GM19025 (cell line): ENCODE measurements around the gene CEP152.

ENCODE experiments used
- ATAC-seq: cut with Tn5 transposase; IDR thresholded peaks from one replicate; pipeline ENCODE4 v1.9.1; 2021; ENCODE audit warnings: mild to moderate bottlenecking, low read depth, moderate library complexity; ENCODE audit not compliant: unreplicated experiment

Gene CEP152

DNA sequence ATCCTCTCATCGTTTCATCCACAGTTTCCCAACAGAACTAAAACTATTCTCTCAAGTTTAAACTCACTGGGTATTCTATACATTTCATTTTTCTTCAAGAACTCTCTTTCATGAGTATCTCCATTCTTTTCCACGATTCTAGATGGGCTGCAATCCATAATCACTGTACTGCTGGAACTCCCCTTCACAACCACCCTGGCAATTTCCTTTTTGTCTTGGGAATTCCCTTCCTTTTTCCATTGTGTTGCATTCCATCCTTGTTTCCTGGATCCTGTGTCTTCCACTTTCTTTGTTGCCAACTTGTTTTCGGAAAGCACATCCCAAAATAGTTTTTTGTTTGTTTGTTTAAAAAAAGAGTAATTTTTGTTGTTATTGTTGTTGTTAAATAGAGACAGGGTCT, 98.3 kb downstream of the CEP152 start:
- no peak for ATAC-seq

DNA sequence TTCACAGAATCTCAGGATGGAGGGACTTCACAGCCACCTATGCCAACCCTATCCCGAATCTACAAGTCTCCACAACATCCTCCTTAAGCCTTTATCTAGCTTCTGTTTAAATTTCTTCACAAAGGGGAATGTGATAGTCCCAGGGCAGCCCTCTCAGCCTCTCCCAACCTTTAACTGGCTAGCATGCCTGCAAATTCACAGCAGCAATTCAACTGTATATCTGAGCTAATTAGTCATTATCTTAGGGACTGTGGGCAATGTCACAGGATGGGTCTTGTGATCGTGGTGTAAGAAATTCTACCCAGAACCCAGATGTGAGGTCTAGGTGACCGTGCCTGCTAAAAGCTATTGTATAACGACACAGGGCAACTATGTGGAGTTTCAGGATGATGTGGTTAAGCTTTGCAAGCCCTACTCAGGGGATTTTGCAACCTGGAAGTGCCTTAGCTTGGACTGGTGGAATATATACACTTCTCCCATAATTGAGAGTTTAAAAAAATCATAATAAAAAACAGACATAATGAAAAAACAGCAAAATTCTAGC, 99.8 kb downstream of the CEP152 start:
- ATAC-seq: no peak

DNA sequence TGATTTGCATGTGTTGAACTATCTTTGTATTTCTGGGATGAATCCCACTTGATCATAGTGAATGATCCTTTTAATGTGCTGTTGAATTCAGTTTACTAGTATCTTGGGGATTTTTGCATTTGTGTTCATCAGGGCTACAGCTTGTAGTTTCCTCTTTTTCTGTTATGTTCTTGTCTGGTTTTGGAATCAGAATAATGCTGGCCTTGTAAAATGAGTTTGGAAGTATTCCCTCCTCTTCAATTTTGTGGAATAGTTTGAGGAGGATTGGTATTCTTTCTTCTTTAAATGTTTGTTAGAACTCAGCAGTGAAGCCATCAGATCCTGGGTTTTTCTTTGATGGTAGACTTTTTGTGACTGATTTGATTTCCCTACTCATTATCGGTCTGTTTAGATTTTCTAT, 102.2 kb downstream of the CEP152 start:
- ATAC-seq: no peak

DNA sequence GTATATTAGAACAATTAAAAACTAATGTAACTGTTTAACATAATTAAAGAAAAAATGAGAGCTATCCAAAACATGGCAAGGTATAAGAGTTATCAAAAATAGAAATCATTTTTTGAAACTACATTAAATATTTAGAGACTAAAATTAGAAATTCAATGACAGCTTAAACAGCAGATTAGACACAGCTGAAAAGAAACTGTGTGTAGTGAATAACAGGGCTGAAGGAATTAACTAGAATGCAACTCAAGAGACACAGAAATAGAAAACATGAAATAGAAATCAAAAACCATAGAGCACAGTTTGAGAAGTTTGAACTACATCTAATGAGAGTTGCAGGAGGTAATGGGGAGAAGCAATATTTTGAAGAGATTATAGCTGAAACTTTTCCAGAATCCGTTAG, 105.5 kb downstream of the CEP152 start:
- no peak for ATAC-seq

DNA sequence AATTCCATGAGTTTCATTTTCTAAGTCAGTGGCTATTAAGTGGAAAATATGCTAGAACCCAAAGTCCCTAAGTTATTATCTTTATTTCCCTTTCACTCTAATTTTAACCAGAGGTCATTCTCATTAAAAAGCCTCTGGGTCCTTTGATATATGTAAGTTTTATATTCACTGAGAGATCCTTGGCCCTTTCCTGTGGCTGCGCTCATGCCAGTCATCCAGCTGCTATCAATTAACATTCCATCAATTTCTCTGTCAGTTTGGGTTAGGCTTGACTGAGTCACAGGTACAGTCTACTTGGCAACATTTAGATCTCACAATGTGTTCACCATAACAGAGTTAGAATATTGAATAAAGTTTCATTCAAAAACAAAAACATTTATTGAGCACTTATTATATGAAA, 107.3 kb downstream of the CEP152 start:
- ATAC-seq: no peak

DNA sequence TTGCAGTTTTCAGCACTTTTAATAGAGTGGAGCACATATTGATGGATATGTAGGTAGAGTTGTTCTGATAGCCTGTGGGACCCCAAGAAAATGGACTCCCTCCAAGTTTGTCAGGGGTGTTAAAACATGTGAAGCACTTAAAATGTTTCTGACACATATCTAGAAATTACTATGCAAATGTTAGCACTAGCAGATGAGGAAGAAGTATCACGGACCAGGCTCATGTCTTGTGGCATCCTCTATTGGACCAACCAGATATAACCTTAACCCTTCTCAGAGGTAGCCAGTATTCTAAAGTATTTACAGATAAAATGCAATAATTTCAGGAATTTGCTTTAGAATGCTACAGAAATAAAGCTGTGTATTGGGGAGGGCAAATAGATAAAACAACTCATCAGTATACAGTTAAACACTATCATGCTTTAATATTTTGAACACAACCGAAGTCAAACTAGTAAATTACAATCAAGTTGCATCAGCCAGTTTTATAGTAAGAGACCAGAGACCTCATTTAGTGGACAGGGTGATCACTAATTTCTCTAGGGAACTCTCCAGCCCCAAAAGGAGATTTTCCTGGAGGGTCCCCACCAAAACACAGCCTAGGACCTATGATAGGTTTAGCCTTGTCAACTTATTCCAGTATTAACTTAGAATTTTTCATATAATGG, 108.2 kb downstream of the CEP152 start:
- ATAC-seq: no peak

DNA sequence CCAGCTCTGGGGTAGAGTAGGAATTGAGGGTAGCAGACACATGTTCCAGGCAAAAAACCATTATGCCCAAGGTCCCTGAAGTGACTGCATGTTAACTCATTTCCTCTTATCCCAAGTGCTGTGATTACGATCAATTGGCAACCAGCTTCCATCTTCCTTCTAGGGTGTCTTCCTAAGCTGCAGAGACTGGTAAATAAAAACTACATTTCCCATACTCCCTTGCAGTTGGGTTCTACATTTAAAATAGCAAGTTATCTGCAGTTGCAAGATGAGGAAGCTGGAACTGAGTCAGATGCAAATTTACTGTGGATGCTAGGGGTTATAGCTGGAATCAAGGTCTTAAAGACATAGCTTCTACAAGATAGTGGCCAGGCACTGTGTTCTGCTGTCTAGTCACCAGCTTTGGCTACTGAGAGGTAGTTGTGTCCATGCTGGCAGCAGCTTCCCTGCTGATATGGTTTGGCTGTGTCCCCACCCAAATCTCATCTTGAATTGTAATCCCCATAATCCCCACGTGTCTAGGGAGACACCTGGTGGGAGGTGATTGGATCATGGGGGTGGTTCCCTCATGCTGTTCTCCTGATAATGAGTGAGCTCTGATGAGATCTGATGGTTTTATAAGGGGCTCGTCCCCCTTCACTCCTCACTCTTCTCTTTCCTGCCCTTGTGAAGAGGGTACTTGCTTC, 114.1 kb downstream of the CEP152 start:
- ATAC-seq: no peak

DNA sequence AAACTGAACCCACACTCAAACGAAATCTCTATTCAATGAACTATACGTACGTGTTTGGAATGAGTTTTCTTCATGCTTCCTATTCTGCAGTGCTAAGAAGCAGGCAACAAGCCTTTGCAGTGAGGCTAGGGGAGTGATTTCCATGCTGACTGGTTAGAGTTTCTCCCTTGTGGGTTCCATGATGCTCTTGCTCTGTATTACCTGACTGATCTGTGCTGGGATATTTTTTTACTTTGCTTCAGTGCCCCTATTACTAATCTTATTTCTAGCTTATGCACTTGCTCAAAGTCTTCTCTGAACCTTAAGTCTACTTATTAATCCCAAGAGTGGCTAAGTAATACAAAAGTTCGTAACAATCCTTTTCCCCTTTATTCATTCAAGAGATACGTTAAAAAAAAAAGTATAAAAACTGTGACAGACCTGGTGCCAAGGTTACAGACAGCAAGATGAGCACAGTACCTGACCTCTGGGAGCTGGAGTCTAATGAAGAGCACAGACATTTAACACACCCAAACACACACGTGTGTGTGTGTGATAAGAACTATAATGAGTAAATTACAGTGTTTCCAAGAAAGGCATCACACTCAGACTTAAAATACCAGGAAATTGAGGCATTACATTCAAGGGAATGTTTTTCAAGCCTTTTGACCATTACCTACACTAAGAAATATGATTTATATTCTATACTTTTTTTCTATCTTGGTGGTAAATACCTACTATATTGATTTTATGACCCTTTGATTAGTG, 114.9 kb downstream of the CEP152 start:
- ATAC-seq: no peak

DNA sequence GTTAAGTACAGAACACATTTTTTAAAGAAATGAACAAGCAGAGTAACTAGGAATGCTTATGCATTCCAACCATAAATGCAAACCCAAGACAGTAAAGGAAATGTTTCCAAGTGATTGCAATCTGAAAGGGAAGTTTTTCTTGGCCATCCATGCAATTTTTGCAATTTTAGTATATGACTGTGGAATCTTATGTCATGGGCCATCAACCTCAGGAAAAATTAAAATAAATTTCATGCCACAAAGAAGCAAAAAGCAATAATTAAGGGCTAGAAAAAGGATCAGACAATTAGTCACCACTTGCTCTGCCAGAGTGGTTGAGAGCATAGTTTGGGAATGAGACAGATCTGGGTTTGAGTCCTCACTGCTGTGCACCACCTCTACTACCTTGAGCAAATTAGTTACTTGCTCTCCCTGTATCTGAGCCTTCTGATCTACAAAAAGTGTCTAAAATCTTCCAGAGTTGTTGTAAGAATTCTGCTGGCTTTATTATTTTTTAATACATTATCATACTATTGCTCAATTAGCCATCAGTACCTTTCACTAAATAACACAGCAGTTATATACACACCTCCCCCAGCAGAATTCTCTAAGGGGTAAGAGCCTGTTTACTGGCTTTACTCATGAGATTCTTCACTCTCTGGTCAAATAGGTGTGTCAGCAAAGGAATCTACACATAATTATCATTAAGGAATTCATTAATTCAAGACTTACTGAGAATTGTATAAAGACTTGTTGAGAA, 115.6 kb downstream of the CEP152 start:
- no peak for ATAC-seq

DNA sequence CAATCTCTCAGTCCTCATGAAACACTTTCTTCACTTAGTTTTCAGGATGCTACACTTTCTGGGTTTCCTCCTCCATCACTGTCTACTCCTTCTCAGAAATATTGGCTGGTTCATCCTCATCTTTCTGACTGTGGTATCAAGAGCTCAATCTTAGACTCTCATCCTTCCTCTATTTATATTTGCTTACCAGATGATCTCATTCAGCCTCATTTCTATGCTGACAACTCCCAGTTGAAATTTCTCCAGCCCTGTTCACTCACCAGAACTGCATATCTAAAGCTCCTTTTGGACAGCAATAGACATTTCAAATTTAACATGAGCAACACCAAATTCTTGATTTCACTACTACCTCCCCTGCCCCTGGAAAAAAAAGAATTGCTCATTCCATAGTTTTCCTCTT, 117.4 kb downstream of the CEP152 start:
- ATAC-seq: no peak

DNA sequence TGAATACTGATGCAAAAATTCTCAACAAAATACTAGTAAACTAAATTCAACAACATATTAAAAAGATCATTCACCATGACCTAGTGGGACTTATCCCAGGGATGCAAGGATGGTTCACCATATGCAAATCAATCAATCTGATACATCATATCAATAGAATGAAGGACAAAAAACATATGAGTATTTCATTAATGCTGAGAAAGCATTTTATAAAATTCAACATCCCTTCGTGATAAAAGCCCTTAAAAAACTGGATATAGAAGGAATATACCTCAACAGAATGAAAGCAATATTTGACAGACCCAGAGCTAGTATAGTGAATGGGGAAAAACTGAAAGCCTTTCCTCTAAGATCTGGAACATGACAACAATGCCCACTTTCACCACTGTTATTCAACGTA, 122.4 kb downstream of the CEP152 start:
- ATAC-seq: no peak
